IPS DF 19.7 (cell line): ENCODE data around the gene ASTL.
"Not testable (repeated sequence)": the region's sequence is repeated elsewhere in the genome, so short reads cannot be mapped to it uniquely, and the experiment has no call there.

ENCODE experiments used
- DNase-seq: peaks from one replicate; pipeline ENCODE4 v3.0.0-alpha.2; 2013; ENCODE audit warnings: low read depth, low spot score

ASTL gene

DNA sequence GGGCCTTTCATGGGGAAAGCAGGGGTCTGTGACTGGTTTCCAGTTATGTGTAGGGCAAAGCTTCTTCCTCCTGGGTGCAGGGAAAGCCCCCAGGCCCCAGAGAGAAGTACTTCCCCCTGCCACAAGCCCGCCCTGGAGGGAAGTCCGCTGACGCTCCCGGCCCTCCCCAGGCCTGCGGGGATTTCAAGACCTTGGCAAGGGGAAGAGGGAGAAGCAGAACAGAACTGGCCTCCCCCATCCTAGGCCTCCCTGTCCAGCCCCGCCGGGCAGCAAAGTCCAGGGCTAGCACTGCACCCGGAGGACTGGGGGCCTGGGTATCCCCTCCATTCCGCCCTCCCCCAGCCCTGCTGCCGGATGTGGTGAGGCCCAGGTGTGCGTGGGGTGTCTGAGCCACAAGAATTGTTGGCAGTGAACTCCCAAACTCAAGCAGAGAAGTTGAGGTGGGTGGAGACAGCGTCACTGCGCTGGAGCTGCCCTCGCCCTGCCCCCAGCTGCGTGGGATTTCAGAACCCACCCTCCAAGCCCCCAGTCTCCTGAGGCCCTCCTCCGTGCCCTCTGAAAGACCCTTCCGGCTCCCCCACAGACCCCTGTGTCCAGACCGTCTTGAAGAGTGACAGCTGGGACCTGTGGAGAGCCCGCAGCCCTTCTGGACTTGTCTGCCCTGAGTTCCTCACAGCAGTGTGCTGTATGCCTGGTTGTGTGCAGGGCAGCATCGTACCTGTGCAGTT, 8.0 kb upstream of the ASTL start:
- no peak for DNase-seq

- DNase-seq: no peak
Observed at GRCh38 chr2:96145848-96146152, 7.5 kb upstream of the ASTL start.

GRCh38 chr2:96145036-96145847, 6.9 kb upstream of the ASTL start, which contains the start of gene DUSP2:
Gene DUSP2 (minus strand): TSS chr2:96145440. CDS start chr2:96145354, 86 bp downstream.
- DNase-seq: no peak

- no peak for DNase-seq
Observed at GRCh38 chr2:96144481-96145035, 6.3 kb upstream of the ASTL start.

- DNase-seq: no peak
Observed at GRCh38 chr2:96143848-96144480, 5.7 kb upstream of the ASTL start.

DNA sequence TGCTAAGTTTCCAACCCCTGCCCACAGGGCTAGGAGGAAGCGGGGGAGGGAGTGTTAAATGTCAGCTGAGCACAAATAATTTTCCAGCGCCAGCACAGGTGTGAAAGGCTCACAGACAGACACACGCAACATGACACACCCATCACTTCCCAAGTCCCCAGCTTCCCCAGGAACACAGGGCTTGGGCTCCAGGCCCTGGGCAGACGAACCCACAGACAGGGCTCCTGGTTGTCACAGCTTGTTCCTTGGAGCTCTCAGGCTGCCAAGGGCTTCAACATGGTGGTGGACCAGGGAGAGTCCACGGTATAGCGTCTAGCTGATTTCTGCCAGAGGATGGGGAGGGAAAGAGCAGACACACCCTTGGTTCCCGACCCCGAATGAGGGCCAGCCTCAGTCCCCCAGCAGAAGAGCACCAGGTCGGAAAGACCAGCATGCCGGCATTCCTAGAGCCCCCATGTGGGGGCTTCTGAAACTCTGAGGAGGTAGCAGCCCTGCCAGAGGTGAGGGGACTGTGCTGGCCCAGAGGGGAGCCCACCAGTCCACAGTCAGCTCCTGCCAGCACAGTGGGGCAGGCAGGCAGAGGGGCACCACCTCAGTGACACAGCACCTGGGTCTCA, 5.0 kb upstream of the ASTL start:
- DNase-seq: no peak

GRCh38 chr2:96142217-96143113, 4.2 kb upstream of the ASTL start:
- no peak for DNase-seq

DNA sequence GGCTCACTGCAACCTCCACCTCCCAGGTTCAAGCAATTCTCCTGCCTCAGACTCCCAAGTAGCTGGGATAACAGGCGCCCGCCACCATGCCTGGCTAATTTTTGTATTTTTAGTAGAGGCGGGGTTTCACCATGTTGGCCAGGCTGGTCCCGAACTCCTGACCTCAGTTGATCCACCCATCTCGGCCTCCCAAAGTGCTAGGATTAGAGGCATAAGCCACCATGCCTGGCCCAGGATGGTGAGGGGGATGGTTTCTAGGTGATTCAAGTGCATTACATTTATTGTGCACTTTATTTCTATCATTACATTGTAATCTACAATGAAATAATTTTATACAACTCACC, 3.3 kb upstream of the ASTL start:
- not testable (repeated sequence) for DNase-seq

DNA sequence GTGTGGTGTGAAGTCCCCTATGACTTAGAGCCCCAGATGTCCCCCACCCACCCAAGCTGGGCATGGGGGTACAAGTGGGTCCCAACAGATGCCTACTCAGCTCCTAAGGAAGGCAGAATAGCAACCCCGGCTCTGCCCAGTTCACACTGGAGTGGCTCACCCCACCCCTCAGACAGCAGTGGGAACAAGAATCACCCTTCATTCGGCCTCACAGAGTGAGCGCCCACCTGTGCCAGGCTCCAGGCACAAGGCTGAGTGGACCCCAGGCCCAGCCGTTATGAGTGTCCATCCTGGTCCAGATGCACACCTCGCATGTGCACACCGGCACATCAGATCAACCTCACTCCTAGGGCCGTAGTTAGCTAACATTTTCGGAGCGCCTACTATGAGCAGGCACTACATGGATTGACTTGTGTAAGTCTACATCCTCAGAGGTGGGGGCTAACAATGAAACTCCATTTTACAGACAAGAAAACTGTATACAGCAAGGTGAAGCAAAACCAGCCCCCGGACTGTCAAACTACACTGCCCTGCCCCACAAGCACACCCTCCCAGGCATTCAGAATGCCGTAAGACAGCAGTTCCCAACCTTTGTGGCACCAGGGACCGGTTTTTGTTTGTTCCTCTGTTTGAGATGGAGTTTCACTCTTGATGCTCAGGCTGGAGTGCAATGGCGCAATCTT, 2.8 kb upstream of the ASTL start:
- DNase-seq: no peak

GRCh38 chr2:96139181-96139758, 968 bp upstream of the ASTL start:
- no peak for DNase-seq

GRCh38 chr2:96137321-96138178, 752 bp downstream of the ASTL start:
- no peak for DNase-seq

DNA sequence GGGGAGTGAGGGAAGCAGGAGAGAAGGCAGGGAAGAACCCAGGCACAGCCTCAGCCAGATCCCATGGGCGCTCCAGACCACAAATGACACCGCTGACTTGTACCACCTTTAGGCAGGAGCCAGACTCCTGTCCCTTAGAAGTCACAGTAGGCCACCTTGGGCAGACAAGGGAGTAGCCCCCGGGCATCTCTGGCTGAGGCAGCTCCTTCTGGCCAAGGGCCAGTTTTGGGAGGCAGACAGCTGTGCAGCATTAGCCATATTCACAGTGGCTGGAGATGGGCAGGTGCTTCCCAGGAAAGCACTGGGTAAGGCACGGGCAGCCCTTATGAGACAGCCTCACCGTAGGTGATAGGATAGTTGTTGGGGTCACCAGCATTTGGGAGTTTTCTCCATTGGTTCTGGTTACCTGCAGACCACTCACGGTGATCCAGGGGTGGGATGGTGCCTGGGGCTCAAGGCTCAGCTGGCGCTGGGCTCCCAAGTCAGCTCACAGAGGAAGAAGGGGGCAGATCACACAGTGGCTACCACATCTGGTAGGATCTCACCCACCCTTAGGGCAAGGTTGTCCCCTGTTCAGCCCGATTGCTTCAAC, 2.1 kb downstream of the ASTL start:
- no peak for DNase-seq

GRCh38 chr2:96135621-96136020, 2.7 kb downstream of the ASTL start:
- no peak for DNase-seq

- DNase-seq: no peak
Observed at GRCh38 chr2:96135171-96135570, 3.1 kb downstream of the ASTL start.

- DNase-seq: no peak
Observed at GRCh38 chr2:96134421-96134820, 3.9 kb downstream of the ASTL start.

- DNase-seq: no peak
Observed at GRCh38 chr2:96131813-96132745, 6.2 kb downstream of the ASTL start.

DNA sequence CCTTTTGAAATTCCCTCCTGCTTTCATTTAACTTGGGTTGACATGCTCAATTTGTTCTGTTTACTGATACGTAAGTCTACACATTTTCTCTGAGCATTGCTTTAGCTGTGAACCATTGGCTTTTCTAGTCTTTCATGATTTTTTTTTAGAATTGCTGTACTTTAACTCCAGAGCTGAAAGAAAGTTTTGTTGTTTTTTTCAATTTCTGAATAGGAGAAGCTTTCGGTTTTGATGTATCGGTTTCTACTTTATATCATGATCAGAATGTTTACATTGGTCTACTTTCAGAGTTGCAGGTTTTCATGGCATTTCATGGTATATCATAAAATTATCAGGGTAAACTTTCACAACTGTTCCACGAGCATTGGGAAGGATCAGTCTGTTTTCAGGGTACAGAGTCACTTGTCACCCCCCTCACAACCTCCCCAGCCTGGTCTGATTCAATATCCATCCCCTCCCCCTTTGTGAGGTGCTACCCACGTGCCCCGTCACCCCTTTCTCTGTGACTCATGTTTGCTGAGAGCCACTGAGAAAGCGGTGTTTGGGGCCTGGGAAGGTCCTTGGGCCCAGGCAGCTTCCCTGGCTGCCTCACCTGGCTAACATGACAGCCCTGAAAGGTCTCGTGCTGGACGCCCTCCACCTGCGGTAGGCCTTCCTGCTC, 7.0 kb downstream of the ASTL start:
- DNase-seq: no peak
